IPS-NIHi11 (cell line): Measurements from ENCODE around the gene CENPB.
A peak's percentile ranks its signal among the peaks of the same experiment; 100 is the strongest.
"Not testable (repeated sequence)": the region's sequence is repeated elsewhere in the genome, so short reads cannot be mapped to it uniquely, and the experiment has no call there.

Source experiments
- DNase-seq: peaks from one replicate; pipeline ENCODE4 v3.0.0; 2012; ENCODE audit warnings: mixed read lengths, low spot score

The CENPB gene

GRCh38 chr20:3786665-3787323, at the start of gene CENPB:
TSS of gene CENPB (minus strand) at chr20:3786740. CDS start at chr20:3786483, 257 bp downstream.
- peak; percentile 96 for DNase-seq

- DNase-seq = no peak
Observed at GRCh38 chr20:3836132-3836531, 49.6 kb upstream of the CENPB start.

GRCh38 chr20:3829891-3830290, 43.4 kb upstream of the CENPB start:
- not testable (repeated sequence) for DNase-seq

- no peak for DNase-seq
Observed at GRCh38 chr20:3828798-3829197, 42.3 kb upstream of the CENPB start.

GRCh38 chr20:3826420-3826819, 39.9 kb upstream of the CENPB start:
- DNase-seq = no peak

- DNase-seq = no peak
Observed at GRCh38 chr20:3825526-3825925, 39.0 kb upstream of the CENPB start.

- no peak for DNase-seq
Observed at GRCh38 chr20:3823881-3824280, 37.3 kb upstream of the CENPB start.

GRCh38 chr20:3821996-3822395, 35.5 kb upstream of the CENPB start:
- no peak for DNase-seq

- no peak for DNase-seq
Observed at GRCh38 chr20:3820901-3821727, 34.6 kb upstream of the CENPB start.

GRCh38 chr20:3820048-3820900, 33.7 kb upstream of the CENPB start, which contains the start of gene AP5S1:
TSS of gene AP5S1 (plus strand) at chr20:3820547. CDS start at chr20:3822118, 1,571 bp downstream.
- peak; percentile 93 for DNase-seq

- no peak for DNase-seq
Observed at GRCh38 chr20:3819411-3820047, 33.0 kb upstream of the CENPB start.

GRCh38 chr20:3818155-3819151, 31.9 kb upstream of the CENPB start:
- peak; percentile 66 for DNase-seq

GRCh38 chr20:3815703-3816315, 29.3 kb upstream of the CENPB start:
- no peak for DNase-seq

GRCh38 chr20:3814928-3815495, 28.5 kb upstream of the CENPB start:
- DNase-seq = no peak

- no peak for DNase-seq
Observed at GRCh38 chr20:3813848-3814581, 27.5 kb upstream of the CENPB start.

GRCh38 chr20:3812975-3813847, 26.7 kb upstream of the CENPB start:
- no peak for DNase-seq

GRCh38 chr20:3812259-3812681, 25.7 kb upstream of the CENPB start:
- DNase-seq = no peak
